H1 (cell line): Measurements from ENCODE around the gene COL8A1. TPM values are rescaled to one million over a fixed set of nuclear protein-coding genes. Genes with fewer than 3 reads are reported as not detected.

Experiments used
- EGR1 ChIP-seq: IDR thresholded peaks from 2 replicates; pipeline ENCODE4 v1.6.1; 2011; ENCODE audit warnings: low read depth, low read length, borderline replicate concordance
- SAP30 ChIP-seq: fragments of 300-600 bp; sonication (generic); IDR thresholded peaks from 2 replicates; pipeline ENCODE4 v1.7.1; 2012; ENCODE audit warnings: low read length, moderate library complexity, mild to moderate bottlenecking, inconsistent platforms; ENCODE audit not compliant: insufficient read depth, insufficient replicate concordance
- SUZ12 ChIP-seq: fragments of 200-600 bp; sonication (generic); IDR thresholded peaks from 2 replicates; pipeline ENCODE4 v1.6.1; 2012; ENCODE audit warnings: mild to moderate bottlenecking, inconsistent platforms, low read length, moderate library complexity, mixed read lengths
- TBP ChIP-seq: IDR thresholded peaks from 2 replicates; pipeline ENCODE4 v1.6.1; 2011; ENCODE audit warnings: low read depth, low read length, improper control_type of control experiment
- polyA plus RNA-seq, 7 experiments: library from polyadenylated mRNA; depleted of rRNA in 3 of 7; stranded (reverse) in 5 of 7; unstranded in 2 of 7; fragments of >200 nt in 5 of 7; fragments of 200-250 nt in 2 of 7; gene quantifications; 1 replicate in 5 of 7; 2 replicates in 1 of 7; 4 replicates in 1 of 7; pipeline versions ENCODE4 v1.2.1 to v1.2.3, GENCODE V29; 2011 to 2013; ENCODE audit warnings: missing spikeins in 2 of 7, mixed read lengths in 2 of 7
- total RNA-seq: library from RNA; stranded (reverse); fragmentation: NEBNext Ultra II Directional; extraction: Animal tissue kit (Norgen Biotek cat#: 25700); gene quantifications from 2 replicates; pipeline ENCODE4 v1.2.1, GENCODE V29; 2021
- TF ChIP-seq, protein P1 (sequence below): fragments of 300-600 bp; sonication (generic); IDR thresholded peaks from 2 replicates; pipeline ENCODE4 v1.7.1; 2012; ENCODE audit warnings: low read length, moderate library complexity, mild to moderate bottlenecking, inconsistent platforms; ENCODE audit not compliant: insufficient replicate concordance

Gene COL8A1
- total and polyA plus RNA-seq, 2 of the 8 experiments (the other 6 are each of a cell fraction or from before 2014, with no cell fraction given): 0.21 to 1.2 TPM

GRCh38 chr3:99842826-99843589 lies 204.6 kb downstream of the COL8A1 start (continued):
- TF ChIP-seq, protein P1, sequence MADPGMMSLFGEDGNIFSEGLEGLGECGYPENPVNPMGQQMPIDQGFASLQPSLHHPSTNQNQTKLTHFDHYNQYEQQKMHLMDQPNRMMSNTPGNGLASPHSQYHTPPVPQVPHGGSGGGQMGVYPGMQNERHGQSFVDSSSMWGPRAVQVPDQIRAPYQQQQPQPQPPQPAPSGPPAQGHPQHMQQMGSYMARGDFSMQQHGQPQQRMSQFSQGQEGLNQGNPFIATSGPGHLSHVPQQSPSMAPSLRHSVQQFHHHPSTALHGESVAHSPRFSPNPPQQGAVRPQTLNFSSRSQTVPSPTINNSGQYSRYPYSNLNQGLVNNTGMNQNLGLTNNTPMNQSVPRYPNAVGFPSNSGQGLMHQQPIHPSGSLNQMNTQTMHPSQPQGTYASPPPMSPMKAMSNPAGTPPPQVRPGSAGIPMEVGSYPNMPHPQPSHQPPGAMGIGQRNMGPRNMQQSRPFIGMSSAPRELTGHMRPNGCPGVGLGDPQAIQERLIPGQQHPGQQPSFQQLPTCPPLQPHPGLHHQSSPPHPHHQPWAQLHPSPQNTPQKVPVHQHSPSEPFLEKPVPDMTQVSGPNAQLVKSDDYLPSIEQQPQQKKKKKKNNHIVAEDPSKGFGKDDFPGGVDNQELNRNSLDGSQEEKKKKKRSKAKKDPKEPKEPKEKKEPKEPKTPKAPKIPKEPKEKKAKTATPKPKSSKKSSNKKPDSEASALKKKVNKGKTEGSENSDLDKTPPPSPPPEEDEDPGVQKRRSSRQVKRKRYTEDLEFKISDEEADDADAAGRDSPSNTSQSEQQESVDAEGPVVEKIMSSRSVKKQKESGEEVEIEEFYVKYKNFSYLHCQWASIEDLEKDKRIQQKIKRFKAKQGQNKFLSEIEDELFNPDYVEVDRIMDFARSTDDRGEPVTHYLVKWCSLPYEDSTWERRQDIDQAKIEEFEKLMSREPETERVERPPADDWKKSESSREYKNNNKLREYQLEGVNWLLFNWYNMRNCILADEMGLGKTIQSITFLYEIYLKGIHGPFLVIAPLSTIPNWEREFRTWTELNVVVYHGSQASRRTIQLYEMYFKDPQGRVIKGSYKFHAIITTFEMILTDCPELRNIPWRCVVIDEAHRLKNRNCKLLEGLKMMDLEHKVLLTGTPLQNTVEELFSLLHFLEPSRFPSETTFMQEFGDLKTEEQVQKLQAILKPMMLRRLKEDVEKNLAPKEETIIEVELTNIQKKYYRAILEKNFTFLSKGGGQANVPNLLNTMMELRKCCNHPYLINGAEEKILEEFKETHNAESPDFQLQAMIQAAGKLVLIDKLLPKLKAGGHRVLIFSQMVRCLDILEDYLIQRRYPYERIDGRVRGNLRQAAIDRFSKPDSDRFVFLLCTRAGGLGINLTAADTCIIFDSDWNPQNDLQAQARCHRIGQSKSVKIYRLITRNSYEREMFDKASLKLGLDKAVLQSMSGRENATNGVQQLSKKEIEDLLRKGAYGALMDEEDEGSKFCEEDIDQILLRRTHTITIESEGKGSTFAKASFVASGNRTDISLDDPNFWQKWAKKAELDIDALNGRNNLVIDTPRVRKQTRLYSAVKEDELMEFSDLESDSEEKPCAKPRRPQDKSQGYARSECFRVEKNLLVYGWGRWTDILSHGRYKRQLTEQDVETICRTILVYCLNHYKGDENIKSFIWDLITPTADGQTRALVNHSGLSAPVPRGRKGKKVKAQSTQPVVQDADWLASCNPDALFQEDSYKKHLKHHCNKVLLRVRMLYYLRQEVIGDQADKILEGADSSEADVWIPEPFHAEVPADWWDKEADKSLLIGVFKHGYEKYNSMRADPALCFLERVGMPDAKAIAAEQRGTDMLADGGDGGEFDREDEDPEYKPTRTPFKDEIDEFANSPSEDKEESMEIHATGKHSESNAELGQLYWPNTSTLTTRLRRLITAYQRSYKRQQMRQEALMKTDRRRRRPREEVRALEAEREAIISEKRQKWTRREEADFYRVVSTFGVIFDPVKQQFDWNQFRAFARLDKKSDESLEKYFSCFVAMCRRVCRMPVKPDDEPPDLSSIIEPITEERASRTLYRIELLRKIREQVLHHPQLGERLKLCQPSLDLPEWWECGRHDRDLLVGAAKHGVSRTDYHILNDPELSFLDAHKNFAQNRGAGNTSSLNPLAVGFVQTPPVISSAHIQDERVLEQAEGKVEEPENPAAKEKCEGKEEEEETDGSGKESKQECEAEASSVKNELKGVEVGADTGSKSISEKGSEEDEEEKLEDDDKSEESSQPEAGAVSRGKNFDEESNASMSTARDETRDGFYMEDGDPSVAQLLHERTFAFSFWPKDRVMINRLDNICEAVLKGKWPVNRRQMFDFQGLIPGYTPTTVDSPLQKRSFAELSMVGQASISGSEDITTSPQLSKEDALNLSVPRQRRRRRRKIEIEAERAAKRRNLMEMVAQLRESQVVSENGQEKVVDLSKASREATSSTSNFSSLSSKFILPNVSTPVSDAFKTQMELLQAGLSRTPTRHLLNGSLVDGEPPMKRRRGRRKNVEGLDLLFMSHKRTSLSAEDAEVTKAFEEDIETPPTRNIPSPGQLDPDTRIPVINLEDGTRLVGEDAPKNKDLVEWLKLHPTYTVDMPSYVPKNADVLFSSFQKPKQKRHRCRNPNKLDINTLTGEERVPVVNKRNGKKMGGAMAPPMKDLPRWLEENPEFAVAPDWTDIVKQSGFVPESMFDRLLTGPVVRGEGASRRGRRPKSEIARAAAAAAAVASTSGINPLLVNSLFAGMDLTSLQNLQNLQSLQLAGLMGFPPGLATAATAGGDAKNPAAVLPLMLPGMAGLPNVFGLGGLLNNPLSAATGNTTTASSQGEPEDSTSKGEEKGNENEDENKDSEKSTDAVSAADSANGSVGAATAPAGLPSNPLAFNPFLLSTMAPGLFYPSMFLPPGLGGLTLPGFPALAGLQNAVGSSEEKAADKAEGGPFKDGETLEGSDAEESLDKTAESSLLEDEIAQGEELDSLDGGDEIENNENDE: no peak
- TF ChIP-seq SAP30: no peak
- TF ChIP-seq TBP: no peak
- no peak for TF ChIP-seq SUZ12
- TF ChIP-seq EGR1: no peak
